GM12865 (cell line): ENCODE measurements around the gene CACNB4.

Experiments used
- DNase-seq: peaks from one replicate; pipeline ENCODE4 v3.0.0; 2010; ENCODE audit warnings: low read depth
- H3K4me3 ChIP-seq: 2 replicates; pipeline ENCODE4 v1.5.1; 2011; ENCODE audit warnings: mild to moderate bottlenecking, low read depth, low read length, control low read depth
- TF ChIP-seq, protein P1 (sequence below): IDR thresholded peaks from 2 replicates; pipeline ENCODE4 v1.5.1; 2011; ENCODE audit warnings: low read length, control low read depth, low read depth, inconsistent platforms; ENCODE audit not compliant: insufficient read depth; ENCODE audit errors: missing control alignments

Gene CACNB4

DNA sequence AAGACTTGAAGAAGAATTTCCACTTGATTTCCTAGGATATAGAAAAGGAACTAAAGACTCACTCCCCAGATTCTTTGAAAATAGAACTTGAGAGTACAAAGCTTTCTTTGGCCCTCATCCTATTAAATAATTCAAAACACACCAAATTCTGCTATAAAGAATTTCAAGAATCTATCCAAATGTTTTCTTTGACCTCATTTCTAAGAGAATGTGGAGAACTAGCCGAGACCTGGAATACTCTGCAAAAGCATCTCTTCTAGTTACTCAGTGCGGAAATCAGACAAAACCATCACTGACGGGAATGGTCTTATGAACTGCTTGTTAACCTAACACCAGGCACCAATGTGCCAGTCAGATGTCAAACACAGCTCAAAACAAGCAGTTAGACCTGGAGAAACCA is 226.4 kb downstream of the CACNB4 start:
- no peak overlapping the region for H3K4me3 ChIP-seq
- no peak for DNase-seq
- TF ChIP-seq, protein P1, sequence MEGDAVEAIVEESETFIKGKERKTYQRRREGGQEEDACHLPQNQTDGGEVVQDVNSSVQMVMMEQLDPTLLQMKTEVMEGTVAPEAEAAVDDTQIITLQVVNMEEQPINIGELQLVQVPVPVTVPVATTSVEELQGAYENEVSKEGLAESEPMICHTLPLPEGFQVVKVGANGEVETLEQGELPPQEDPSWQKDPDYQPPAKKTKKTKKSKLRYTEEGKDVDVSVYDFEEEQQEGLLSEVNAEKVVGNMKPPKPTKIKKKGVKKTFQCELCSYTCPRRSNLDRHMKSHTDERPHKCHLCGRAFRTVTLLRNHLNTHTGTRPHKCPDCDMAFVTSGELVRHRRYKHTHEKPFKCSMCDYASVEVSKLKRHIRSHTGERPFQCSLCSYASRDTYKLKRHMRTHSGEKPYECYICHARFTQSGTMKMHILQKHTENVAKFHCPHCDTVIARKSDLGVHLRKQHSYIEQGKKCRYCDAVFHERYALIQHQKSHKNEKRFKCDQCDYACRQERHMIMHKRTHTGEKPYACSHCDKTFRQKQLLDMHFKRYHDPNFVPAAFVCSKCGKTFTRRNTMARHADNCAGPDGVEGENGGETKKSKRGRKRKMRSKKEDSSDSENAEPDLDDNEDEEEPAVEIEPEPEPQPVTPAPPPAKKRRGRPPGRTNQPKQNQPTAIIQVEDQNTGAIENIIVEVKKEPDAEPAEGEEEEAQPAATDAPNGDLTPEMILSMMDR, result no peak

DNA sequence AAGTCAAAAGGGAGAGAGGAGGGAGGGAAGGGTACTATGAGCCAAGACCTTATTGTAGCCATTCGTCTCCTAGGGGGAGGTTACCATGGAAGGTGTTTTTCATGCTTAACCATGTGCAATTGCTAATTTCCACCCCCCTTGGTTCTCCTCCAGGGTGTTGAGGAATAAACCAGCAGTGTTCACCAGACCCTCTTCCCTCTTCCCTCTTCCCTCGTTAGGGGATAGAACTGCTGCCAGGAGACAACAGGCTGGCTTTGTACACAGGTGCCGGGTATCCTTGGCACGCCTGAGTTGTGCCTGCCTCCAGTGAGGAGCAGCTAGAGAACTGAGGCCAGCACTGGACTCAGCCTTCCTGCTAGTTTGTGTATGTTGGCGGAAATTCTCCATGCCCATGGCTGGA is 229.6 kb downstream of the CACNB4 start:
- TF ChIP-seq, protein P1, result no peak
- DNase-seq, result no peak
- no peak overlapping the region for H3K4me3 ChIP-seq

DNA sequence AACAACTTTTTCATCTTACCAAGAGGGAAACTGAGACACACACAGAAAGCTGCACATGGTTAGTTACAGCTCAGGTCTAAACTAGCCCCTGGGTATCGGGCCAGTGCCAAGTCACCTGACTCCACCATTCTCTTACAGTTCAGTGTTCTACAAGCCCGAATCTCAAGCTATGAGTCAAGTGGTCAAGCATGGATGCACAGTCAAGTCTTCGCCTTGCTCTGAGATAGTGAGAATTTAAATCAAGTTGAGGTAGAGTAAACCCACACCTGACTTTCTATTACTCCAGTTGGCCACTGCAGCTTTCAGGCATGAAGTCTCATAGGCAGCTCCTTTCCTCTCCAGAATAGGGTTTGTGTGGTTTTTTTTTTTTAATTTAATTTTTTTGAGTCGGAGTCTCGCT is 236.1 kb downstream of the CACNB4 start:
- TF ChIP-seq, protein P1, result no peak
- DNase-seq, result peak; percentile 95
- H3K4me3 ChIP-seq, result no peak overlapping the region

DNA sequence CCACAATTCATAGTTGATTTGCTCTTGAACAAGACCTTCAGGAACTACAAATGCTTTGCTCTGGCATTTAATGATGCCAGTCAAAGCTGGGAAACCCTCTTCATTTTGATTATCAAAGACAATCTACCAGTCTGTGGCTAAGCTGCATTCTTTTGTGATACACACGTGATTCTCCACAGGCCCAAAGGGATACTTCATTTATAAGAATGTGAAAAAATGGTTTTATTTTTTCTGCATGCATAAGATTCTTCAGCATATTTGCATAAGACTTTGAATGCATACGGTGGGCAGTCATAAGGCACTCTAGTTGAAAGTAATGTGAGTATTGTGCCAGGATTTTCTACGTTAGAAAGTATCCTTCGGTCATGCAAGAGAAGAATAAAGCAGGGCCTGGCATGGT is 237.7 kb downstream of the CACNB4 start:
- DNase-seq, result no peak
- H3K4me3 ChIP-seq, result no peak overlapping the region
- TF ChIP-seq, protein P1, result no peak

DNA sequence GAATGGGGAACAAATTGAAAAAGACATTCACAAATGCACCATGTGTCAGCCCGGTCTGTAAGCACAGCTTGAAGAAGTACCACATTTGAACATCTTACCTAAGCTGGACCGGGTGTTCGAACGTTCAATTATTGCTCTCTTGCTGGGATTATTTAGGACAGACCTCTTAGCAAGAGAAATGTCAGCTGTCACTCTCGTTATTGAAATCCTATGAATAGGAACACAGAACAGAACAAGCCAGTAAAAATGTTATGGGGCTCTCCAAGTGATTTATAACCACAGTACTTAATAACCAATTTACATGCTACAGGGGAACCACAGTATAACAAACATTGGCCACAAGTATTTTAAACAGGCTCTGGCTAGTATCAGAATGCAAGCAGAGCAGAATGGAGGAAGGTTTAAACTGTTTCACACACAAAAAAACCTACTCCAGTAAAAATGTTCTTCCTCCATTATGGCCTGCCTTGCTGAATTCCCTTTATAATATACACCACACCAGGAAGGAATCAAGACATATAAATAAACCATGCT is 238.2 kb downstream of the CACNB4 start:
- no peak overlapping the region for H3K4me3 ChIP-seq
- no peak for DNase-seq
- TF ChIP-seq, protein P1, result no peak

DNA sequence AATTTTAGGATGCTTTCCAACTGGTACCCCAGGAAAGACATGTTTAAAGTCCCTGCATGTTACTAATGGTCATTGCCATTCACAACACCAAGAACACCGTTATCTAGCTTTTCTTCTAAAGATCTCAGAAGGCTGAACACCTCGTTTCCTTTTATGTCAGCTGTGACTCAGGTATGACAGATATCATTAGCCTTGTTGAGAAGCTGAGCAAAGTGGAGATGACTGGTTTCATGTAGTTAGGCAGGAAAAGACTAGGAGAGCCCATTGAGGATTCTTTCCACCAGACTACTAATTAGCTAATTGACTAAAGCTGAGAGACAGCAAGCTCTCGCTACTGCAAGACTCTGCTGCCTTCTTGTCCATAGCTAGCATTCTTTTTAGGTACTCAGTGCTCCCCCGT is 238.6 kb downstream of the CACNB4 start:
- no peak for DNase-seq
- H3K4me3 ChIP-seq, result no peak overlapping the region
- TF ChIP-seq, protein P1, result no peak

DNA sequence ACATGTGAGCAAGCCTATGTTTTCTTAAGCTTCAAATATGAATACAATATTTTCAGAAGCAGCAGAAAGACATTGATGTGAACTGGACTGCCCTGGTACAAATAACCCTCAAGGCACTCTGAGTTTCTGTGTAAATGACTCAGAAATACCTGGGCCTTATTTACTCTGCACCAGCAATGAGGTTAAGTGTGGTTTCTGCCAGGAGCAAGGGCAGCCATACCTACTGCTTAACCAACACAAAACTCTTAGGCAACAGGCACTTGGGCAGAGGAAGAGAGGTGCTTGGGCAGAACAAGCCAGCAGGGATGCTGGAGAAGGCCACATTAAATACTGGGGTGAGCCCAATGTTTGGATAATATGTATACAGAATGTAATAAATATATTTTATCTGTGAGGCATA is 241.2 kb downstream of the CACNB4 start:
- H3K4me3 ChIP-seq, result no peak overlapping the region
- TF ChIP-seq, protein P1, result no peak
- no peak for DNase-seq
